Spleen (tissue), 7 donors: ENCODE data around the gene TSSC4.

ENCODE experiments used
- POLR2A ChIP-seq, 3 donors: fragments of 450-650 bp; IDR thresholded peaks; one replicate each; pipeline ENCODE4 v1.5.1; 2017; ENCODE audit warnings: antibody characterized with exemption in 3 of 3, mild to moderate bottlenecking in 1 of 3
- POLR2AphosphoS5 ChIP-seq, 3 donors: sonication (generic); formaldehyde crosslinking; IDR thresholded peaks; one replicate each; pipeline ENCODE4 v1.5.1; 2017; ENCODE audit warnings: antibody characterized with exemption in 3 of 3
- TF ChIP-seq, protein P1 (sequence below), 11 experiments: fragments of 200-600 bp in 7 of 11; fragments of 450-650 bp in 4 of 11; sonication (generic) in 4 of 11; IDR thresholded peaks in 8 of 11; conservative IDR thresholded peaks in 3 of 11; 1 replicate in 7 of 11; 2 replicates in 4 of 11; pipeline versions ENCODE4 v1.4.0 to v1.8.0; 2016 to 2021; ENCODE audit warnings: antibody characterized with exemption in 11 of 11, inconsistent platforms in 4 of 11, mild to moderate bottlenecking in 1 of 11
- donor health status: DM: no; HTN: no; CAD: no; lungs with moderate emphysema.
- donor health status: DM: no; HTN: no; CAD: no.
- donor health status: DM: no; HTN: no; CAD: no.

DNA sequence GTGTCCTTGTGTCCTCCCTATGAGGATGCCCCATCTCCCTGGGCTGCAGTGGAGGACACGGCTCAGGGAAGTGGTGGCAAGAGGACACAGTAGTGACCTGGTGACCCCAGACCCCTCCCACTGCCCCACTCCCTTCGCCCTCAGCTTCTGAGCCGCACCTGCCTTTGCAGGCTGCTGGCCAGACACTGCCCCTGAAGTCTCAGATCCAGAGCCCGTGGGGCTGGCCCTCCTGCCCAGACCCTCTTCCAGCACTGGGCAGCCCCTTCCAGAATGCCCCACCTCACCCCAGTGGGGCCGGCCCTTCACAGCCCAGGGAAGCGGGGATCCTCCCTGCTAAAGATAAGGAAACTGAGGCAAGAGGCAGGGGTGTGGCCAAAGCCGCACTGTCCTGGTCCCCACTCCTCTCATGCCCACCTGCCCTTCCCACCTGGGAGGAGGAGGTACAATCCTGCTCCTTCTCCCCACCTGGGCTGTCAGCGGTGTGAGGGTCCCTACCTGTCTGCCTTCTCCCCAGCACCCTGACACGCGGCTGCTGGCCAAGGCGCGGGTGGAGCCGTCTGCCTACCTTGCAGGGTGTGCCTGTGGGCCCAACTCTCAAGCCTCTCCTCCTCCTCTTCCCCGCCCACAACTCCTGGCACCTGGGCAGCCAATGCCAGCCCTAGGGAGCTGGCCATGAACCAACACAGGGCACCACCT is 26.4 kb downstream of the TSSC4 start:
- TF ChIP-seq, protein P1, sequence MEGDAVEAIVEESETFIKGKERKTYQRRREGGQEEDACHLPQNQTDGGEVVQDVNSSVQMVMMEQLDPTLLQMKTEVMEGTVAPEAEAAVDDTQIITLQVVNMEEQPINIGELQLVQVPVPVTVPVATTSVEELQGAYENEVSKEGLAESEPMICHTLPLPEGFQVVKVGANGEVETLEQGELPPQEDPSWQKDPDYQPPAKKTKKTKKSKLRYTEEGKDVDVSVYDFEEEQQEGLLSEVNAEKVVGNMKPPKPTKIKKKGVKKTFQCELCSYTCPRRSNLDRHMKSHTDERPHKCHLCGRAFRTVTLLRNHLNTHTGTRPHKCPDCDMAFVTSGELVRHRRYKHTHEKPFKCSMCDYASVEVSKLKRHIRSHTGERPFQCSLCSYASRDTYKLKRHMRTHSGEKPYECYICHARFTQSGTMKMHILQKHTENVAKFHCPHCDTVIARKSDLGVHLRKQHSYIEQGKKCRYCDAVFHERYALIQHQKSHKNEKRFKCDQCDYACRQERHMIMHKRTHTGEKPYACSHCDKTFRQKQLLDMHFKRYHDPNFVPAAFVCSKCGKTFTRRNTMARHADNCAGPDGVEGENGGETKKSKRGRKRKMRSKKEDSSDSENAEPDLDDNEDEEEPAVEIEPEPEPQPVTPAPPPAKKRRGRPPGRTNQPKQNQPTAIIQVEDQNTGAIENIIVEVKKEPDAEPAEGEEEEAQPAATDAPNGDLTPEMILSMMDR (IDR thresholded peaks at IDR 0.05 in 8 of 11, conservative IDR thresholded peaks at IDR 0.05 in 3 of 11): no peak
- TF ChIP-seq POLR2A (IDR thresholded peaks at IDR 0.05) (no peak), POLR2AphosphoS5 (IDR thresholded peaks at IDR 0.05) (no peak)
